D721Med (cell line): ENCODE data around the gene TTC9B.

Source experiments
- DNase-seq: peaks from one replicate; pipeline ENCODE4 v3.0.0; 2011; ENCODE audit warnings: low spot score; ENCODE audit not compliant: insufficient read length
- FAIRE-seq: peaks from 2 replicates; lab custom pipeline; 2011; peaks lifted over from hg19 to GRCh38; lab: Jason Lieb, UNC
- TF ChIP-seq, protein P1 (sequence below): IDR thresholded peaks from 2 replicates; pipeline ENCODE4 v1.5.1; 2012; ENCODE audit warnings: mild to moderate bottlenecking, control low read depth; ENCODE audit not compliant: insufficient read depth; ENCODE audit errors: missing control alignments

Gene TTC9B

DNA sequence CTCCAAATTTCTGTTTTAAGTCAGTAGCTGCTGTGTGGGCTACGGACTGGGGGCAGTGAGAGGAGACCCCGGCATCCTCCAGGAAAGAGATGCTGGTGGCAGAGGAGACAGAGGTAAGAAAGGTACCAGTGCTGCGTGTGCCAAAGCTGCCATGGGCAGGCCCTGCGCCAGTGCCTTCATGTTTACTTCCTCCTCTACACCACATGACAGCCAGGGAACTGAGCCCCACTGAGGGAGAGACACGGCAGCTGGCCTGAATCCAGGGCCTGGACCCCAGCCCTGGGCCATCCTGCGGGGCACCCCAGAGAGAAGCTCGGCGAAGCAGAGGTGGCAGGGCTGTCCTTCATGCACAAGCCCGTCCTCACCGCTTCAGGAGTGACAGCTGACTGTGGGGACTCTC is 31.0 kb upstream of the TTC9B start:
- DNase-seq (no peak), FAIRE-seq (no peak)
- TF ChIP-seq, protein P1, sequence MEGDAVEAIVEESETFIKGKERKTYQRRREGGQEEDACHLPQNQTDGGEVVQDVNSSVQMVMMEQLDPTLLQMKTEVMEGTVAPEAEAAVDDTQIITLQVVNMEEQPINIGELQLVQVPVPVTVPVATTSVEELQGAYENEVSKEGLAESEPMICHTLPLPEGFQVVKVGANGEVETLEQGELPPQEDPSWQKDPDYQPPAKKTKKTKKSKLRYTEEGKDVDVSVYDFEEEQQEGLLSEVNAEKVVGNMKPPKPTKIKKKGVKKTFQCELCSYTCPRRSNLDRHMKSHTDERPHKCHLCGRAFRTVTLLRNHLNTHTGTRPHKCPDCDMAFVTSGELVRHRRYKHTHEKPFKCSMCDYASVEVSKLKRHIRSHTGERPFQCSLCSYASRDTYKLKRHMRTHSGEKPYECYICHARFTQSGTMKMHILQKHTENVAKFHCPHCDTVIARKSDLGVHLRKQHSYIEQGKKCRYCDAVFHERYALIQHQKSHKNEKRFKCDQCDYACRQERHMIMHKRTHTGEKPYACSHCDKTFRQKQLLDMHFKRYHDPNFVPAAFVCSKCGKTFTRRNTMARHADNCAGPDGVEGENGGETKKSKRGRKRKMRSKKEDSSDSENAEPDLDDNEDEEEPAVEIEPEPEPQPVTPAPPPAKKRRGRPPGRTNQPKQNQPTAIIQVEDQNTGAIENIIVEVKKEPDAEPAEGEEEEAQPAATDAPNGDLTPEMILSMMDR, result no peak

DNA sequence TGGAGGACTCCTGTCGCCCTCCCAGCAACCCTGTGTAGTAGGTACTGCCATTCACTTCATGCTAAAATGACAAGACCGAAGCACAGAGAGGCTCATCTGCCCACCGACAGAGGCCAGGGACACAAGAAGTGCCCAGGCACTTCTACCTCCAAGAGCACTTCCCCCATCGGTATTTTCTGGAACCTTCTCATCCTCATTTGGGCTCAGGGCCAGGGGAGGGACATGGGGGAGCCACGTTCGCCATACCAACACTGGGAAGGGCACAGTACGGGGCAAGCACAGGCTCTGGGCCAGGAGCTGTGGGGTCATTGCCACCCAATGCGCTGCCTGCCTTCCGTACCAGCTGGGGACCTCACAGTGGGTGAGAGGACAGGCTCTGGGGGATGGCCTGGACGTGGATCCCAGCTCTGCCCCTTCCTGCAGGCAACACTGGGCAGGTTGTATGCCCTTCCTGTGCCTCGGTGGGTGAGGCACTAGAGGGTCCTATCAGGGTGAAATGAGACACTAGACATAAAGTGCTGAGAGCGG is 29.6 kb upstream of the TTC9B start:
- DNase-seq, result no peak
- TF ChIP-seq, protein P1, result no peak
- FAIRE-seq, result no peak

DNA sequence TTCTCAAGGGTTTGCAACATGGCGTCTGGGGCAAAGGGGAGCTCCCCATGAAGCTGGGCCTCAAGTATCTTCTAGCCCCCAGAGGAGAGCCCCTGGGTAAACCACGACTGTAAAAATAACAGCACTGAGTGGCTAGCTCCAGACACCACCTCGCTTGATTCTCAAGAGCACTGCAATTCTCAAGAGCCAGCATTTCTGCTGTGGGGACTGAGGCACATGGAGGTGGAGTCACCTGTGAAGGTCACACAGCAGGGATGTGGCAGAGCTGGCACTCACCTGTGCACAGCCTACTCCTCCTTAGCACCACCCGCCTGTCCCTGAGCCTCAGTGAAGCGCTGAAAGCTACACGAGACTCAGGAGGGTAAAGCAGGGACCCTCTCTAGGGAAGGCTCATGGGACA is 29.0 kb upstream of the TTC9B start:
- FAIRE-seq, result no peak
- TF ChIP-seq, protein P1, result no peak
- DNase-seq, result no peak

DNA sequence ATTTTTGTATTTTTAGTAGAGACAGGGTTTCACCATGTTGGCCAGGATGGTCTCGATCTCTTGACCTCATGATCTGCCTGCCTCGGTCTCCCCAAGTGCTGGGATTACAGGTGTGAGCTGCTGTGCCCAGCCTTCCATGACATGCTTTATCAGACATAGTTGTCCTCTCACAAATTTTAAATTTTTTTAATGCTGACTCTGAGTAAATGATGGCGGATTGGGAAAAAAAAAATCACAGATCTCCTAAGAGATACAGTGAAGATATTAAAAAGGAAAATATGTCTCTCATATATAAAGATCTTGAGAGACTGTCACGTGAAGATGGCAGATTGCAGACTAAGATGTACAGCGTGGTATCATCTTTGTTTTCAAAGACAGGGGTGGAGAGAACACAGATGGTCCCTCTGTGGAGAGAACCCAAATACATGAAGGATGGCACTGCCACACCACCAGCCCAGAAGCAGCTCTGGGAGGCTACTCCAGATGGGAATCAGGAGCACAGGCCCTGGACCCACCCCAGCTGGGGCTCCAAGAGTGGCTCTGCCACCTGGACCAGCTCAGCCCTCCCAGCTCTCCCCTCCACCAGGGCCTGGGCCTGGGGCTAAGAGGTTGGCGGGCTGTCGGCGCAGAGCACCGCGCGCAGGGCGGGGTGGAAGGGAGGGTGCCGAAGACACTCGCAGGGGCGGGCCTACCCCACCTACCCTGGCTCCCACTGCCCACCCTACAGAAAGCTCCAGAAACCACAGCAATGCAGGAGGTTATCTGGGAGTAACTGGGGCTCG is 28.3 kb upstream of the TTC9B start:
- TF ChIP-seq, protein P1, result no peak
- DNase-seq (no peak), FAIRE-seq (no peak)

DNA sequence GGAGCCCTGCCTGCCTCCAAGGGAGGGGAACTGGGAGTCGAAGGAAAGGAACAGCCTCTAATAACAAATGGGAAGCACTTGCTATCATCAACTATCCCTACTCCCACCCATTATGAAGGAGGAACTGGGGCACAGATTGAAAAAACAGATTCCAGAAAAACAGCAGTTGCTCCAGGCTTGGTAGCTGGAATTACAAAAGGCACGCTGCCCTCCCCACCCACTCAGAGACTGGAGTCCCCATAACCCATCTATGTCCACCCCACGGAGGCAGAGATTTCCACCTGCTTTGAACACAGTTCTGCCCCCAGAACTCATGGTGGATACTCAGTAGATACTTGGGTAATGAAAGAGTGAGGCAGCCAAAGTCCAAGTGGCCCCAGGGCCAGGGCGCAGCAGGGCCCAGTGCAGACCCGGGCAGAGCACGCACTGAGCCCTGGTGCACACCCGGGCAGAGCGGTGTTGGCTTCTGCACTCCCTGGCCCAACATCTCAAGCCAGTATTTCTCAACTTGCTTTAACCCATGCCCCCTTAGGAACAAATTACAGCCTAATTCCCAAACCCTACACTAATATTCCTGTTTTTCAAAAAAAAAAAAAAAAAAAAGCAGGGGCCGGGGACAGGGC is 27.4 kb upstream of the TTC9B start:
- no peak for FAIRE-seq
- TF ChIP-seq, protein P1, result no peak
- no peak for DNase-seq

DNA sequence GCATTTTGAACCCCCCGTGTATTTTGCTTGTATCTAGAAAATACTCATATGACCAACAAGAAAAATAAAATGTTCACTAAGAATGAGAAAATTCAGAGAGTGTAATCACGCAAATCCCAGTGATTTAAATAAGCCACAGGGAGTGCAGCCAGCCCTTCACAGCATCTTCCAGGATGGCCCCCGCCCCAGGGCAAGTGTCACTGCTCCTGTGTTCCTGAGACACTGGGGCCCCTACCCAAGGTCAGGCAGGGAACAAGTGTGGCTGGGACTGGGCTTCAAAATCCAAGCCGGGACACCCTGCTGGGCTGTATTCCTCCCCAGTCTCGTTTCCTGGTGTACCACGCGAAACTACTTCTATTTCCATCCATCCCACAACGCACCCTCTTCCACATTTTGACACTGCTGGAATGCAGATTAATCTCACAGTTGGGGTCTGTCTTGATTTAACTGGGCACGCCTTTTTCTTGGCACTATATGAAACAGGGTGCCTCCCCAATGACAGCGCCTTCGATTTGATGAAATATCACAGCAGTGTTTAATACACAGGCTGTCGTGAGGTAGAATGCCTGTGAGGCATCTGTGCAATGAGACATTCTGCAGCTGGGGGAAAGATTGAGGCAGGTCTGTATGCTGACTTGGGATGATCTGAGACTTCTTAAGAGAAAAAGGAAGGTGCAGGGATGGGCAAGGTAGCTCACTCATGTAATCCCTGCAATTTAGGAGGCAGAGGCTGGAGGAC is 26.6 kb upstream of the TTC9B start:
- no peak for FAIRE-seq
- TF ChIP-seq, protein P1, result no peak
- no peak for DNase-seq
